LNCaP clone FGC (cell line): Measurements from ENCODE around the gene SVEP1.

ENCODE experiments used
- DNase-seq: peaks from one replicate; pipeline ENCODE4 v3.0.0-alpha.2; 2011; ENCODE audit warnings: low read depth
- H3K4me3 ChIP-seq: 2 replicates; pipeline ENCODE4 v1.5.1; 2011; ENCODE audit warnings: mild to moderate bottlenecking, low read depth, low read length, control low read depth
- TF ChIP-seq, protein P1 (sequence below): IDR thresholded peaks from 2 replicates; pipeline ENCODE4 v1.5.1; 2012; ENCODE audit warnings: mild to moderate bottlenecking; ENCODE audit not compliant: control insufficient read depth, insufficient read depth; ENCODE audit errors: extremely low read depth

SVEP1 gene

DNA sequence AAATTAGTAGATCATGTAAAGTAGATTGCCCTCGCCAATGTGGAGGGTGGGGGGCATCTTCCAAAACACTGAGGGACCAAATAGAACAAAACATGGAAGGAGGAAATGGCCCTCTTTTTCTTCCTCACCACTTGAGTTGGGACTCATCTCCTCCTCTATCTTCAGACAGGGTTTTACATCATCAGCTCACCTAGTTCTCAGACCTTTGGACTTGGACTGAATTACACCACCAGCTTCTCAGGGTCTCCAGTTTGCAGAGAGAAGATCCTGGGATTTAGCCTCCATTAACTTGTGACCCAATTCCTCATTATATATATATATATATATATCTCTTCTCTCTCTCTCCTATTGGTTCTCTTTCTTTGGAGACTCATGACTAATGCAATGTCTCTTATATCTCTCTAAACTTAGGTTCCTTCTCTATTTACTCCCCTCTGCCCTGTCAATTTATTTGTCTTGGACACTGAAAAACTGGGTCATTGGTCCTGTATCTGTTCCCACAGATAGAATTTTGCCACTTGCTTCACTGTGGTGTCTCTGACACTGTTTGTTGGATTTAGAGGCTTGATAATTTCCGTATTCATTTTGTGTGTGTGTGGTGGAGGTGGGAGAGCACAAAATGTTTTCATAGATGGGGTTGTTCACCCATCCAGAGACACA lies 187.6 kb downstream of the SVEP1 start:
- DNase-seq: no peak
- TF ChIP-seq, protein P1, sequence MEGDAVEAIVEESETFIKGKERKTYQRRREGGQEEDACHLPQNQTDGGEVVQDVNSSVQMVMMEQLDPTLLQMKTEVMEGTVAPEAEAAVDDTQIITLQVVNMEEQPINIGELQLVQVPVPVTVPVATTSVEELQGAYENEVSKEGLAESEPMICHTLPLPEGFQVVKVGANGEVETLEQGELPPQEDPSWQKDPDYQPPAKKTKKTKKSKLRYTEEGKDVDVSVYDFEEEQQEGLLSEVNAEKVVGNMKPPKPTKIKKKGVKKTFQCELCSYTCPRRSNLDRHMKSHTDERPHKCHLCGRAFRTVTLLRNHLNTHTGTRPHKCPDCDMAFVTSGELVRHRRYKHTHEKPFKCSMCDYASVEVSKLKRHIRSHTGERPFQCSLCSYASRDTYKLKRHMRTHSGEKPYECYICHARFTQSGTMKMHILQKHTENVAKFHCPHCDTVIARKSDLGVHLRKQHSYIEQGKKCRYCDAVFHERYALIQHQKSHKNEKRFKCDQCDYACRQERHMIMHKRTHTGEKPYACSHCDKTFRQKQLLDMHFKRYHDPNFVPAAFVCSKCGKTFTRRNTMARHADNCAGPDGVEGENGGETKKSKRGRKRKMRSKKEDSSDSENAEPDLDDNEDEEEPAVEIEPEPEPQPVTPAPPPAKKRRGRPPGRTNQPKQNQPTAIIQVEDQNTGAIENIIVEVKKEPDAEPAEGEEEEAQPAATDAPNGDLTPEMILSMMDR: no peak
- H3K4me3 ChIP-seq: no peak overlapping the region

DNA sequence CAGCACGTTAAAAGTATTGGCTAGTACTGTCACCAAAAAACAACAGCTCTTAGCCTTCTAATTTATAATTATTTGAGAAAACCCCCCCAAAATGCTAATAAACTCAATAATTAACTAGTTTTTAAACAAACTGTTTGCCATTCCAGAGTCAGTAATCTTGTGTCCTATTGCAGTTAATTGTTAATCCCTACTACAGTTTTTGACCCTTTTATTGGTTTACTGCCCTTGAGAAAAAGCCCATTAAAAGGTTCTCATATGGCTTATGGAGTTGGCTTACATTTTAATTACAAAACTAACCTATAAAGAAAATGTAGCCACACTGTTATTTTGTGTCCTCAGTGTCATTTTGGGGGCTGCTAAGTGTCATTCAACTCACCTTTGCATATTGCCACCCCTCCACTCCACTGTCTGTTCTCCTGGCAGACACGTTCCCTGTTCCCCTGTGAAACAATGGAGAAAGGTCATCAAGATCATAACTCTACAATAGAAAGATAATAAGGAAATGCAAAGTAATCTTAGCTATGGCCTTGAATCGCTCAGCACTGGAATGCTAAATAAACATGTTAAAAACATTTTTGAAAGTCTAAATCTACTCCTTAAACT lies 190.3 kb downstream of the SVEP1 start:
- TF ChIP-seq, protein P1: no peak
- H3K4me3 ChIP-seq: no peak overlapping the region
- no peak for DNase-seq

DNA sequence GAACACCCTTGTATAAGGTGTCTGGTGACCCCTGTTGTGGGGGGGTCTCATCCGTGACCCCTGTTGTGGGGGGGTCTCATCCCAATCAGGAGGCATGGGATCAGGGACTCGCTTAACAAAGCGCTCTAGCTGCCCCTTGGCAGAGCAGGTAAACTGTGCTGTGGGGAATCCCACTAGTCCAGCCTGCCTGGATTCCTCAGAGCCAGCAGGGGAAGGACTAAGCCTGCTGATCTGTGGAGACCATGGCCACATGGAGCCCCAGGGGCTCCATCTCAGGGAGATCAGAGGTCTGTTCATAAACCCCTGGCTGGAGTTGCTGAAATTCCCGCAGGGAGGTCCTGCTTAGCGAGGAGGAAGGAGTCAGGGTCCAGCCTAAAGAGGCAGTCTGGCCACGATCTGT lies 196.1 kb downstream of the SVEP1 start:
- H3K4me3 ChIP-seq: no peak overlapping the region
- TF ChIP-seq, protein P1: no peak
- DNase-seq: no peak

DNA sequence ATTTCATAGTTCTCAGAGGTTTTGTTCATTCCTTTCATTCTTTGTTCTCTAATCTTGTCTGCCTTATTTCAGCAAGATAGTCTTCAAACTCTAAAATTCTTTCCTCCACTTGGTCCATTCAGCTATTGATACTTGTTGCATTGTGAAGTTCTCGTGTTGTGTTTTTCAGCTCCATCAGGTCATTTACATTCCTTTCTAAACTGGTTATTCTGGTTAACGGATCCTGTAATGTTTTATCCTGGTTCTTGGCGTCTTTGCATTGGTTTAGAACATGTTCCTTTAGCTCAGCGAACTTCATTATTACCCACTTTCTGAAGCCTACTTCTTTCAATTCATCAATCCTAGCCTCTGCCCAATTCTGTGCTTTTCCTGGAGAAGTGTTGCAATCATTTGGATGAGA lies 196.8 kb downstream of the SVEP1 start:
- DNase-seq: no peak
- TF ChIP-seq, protein P1: no peak

DNA sequence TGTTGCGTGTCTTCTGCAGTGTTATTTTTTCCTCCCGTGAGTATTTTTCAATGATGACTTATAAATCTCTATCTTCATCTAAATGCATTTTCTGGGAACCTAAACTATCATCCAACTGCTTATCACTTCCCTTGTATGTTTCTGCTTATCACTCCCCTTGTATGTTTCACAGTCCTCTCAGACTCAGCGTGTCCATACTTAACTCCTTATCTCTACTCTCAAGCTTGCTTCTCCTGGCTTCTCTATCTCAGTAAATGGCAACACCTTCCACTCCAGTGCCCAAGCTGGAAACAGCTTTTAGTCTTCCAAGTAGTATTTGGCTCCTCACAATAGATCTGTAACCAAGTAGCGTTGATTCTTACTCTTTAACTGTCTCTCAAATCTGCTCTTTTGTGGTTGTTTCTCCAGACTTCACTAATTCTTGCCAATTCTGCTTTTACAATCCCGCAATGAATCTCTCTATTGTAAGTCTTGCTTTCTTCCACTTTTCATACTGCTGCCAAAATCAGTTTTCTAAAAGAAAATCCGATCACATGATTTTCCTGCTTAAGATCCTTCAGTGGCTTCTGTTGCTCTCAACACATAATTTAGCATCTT lies 208.0 kb downstream of the SVEP1 start:
- TF ChIP-seq, protein P1: no peak
- no peak overlapping the region for H3K4me3 ChIP-seq
- no peak for DNase-seq

More for the DNA sequence above, 196.8 kb downstream of the SVEP1 start:
- no peak overlapping the region for H3K4me3 ChIP-seq

DNA sequence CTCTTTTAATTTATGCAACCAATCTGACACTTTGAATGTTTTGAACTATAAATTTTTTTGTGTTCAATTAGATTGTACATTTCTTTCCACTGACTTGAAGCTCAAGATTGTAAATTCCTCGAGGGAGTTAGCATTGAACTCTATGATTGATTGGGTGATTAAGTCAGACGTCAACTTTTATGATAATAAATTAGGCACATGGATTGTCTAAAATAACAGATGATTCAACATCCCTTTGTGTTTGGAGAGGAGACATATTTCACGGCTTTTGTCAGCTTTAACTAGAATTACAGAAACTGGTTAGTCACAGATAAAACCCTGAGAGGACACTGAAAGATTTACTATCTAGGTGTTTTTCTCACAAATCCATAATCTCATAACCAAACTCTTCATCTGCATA lies 209.2 kb downstream of the SVEP1 start:
- no peak for DNase-seq
- TF ChIP-seq, protein P1: no peak
- no peak overlapping the region for H3K4me3 ChIP-seq
